Central memory CD8-positive, alpha-beta T cell (primary cell): ENCODE measurements around the gene RASGEF1B.
"Not testable (repeated sequence)": the region's sequence is repeated elsewhere in the genome, so short reads cannot be mapped to it uniquely, and the experiment has no call there.

Experiments
- ATAC-seq: fragments of 150-1000 bp; cut with Tn5 transposase; replicated peaks from 2 replicates; pipeline ENCODE4 v1.10.0; 2022; ENCODE audit warnings: mild to moderate bottlenecking, moderate FRiP score, moderate number of reproducible peaks; ENCODE audit not compliant: poor library complexity, severe bottlenecking; ENCODE audit errors: extremely low read depth
- DNase-seq, 2 donors: peaks; one replicate each; pipeline ENCODE4 v3.0.0; 2021; ENCODE audit warnings: low spot score in 2 of 2
- H3K27ac Mint-ChIP-seq: one replicate; pipeline ENCODE4 v1.8.0; 2022; ENCODE audit warnings: low read depth, mild to moderate bottlenecking, moderate library complexity, mixed read lengths
- H3K27me3 Mint-ChIP-seq: one replicate; pipeline ENCODE4 v1.8.0; 2022; ENCODE audit warnings: mixed read lengths
- H3K36me3 Mint-ChIP-seq: one replicate; pipeline ENCODE4 v1.8.0; 2022; ENCODE audit warnings: mild to moderate bottlenecking, moderate library complexity, mixed read lengths; ENCODE audit not compliant: insufficient read depth
- H3K4me1 Mint-ChIP-seq: one replicate; pipeline ENCODE4 v1.8.0; 2022; ENCODE audit warnings: mixed read lengths
- H3K4me3 Mint-ChIP-seq: one replicate; pipeline ENCODE4 v1.8.0; 2022; ENCODE audit warnings: mild to moderate bottlenecking, moderate library complexity, mixed read lengths
- H3K9me3 Mint-ChIP-seq: one replicate; pipeline ENCODE4 v1.8.0; 2022; ENCODE audit warnings: mixed read lengths

Gene RASGEF1B

DNA sequence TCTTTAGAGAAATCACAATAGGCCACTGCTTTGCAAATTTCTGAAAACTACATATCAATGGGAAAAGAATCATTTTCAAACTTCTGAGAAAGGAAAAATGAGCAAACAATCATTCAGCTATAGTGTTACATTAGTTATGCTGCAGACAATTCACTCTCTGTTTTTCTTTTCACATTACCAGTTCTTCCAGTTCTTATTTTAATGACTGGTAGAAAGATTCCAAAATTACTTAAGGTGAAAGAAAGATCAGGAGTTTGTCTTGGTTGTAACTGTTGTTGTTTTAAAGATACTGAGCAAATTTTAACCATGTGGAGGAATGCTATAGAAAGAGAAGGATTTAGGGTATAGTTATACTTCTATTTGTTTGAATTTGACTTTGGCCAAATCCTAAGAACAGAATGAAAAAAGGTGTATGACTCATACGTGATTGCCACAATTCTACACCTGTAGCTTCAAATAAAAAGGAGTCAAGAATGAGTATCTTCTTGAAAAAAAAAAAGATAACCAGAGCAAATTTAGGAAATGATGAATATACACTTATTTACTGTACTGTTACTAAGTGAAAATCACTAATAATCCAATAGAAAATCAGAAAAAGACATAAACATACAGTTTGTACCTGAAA, 21.0 kb upstream of the RASGEF1B start:
- peaks cover 6% of the 10 kb centered on the region for H3K9me3 Mint-ChIP-seq

DNA sequence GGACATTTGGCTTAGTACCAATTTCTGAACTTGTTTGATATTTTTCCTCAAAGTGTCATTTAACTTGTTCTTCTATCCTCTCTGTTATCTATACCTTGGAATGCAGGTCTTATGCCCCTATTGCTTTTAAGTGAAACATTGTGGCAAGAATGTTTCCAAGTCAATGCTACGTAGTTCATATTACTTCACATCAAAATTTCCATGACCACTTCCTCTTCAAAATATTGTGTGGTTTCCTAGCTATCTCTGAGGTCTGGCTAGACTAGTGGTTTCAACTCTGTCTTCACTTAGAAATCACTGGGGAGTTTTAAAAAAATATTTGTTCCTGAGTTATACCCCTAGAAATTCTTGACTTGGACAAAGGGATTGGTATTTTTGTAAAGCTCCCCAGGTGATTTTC, 20.2 kb upstream of the RASGEF1B start:
- peak; percentile 93 for ATAC-seq
- Mint-ChIP-seq H3K36me3 (peaks cover 6% of the 10 kb centered on the region), H3K27ac (peak overlapping the region; percentile 95), H3K9me3 (peaks cover 6% of the 10 kb centered on the region), H3K4me3 (peak overlapping the region; percentile 60), H3K4me1 (peaks cover 45% of the 10 kb centered on the region), H3K27me3 (no peaks in the 10 kb centered on the region)
- no peak for DNase-seq

More for the DNA sequence above, 21.0 kb upstream of the RASGEF1B start:
- Mint-ChIP-seq H3K36me3 (peaks cover 6% of the 10 kb centered on the region), H3K4me3 (peak overlapping the region; percentile 56), H3K27me3 (no peaks in the 10 kb centered on the region), H3K27ac (peak overlapping the region; percentile 95), H3K4me1 (peaks cover 45% of the 10 kb centered on the region)
- DNase-seq (no peak), ATAC-seq (no peak)

DNA sequence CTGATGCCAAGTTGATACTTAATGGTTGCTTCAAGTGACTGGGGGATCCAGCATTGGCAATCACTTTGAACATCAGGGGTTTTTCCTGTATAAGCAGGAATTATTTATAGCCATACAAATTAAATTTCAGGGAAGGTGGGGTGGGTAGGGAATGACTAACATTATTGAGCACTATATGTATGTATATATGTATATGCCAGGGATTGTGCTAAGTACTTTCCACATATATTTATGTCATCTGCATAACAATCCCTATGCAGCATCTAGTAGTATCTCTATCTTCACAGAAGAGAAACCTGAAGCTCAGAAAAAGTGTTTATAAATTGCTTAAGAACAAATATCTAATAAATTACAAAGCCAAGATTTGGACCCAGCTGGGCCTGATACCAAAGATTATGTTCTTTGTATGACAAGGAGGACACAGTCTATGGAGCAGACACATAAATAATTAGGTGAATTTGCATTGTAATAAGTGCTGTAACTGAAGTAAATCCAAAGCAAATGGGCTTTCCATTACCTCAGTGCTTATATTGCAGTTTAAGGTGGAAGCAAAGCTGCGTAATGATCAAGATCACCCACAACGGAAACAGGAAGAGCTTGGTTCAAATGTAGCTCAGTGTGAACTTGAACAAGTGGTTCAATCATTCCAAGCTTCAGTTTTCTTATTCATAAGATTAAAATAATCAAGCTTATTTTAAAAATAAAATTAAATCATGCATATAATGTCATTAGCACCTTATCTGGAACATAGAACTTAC, 18.9 kb upstream of the RASGEF1B start:
- H3K27ac Mint-ChIP-seq = peak overlapping the region; percentile 95
- peaks cover 45% of the 10 kb centered on the region for H3K4me1 Mint-ChIP-seq
- peak overlapping the region; percentile 46 for H3K4me3 Mint-ChIP-seq
- DNase-seq (no peak), ATAC-seq (peak; percentile 31)
- no peaks in the 10 kb centered on the region for H3K27me3 Mint-ChIP-seq
- peaks cover 6% of the 10 kb centered on the region for H3K36me3 Mint-ChIP-seq
- peaks cover 6% of the 10 kb centered on the region for H3K9me3 Mint-ChIP-seq

DNA sequence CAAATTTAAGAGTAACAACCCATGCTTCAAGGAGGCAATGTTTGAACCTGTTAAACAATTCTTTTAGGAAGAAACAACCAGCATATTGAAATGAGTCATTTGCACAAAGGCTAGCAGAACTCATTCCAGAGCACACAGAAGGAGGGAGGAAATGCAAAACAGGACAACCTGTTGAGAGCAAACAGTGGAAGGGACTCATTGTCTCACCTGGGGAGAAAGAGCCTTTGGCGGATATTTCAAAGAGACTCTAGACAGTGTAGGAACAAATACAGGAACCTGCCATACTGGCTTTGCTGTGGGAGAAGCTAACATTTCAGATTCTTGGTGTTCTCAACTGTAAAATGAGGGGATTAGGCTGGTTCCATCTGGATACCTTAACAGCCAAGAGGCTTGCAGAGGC, 14.8 kb upstream of the RASGEF1B start:
- ATAC-seq (no peak), DNase-seq (no peak)
- Mint-ChIP-seq H3K4me1 (peaks cover 12% of the 10 kb centered on the region), H3K36me3 (no peaks in the 10 kb centered on the region), H3K9me3 (no peaks in the 10 kb centered on the region), H3K27me3 (no peaks in the 10 kb centered on the region), H3K27ac (no peak overlapping the region), H3K4me3 (no peak overlapping the region)

DNA sequence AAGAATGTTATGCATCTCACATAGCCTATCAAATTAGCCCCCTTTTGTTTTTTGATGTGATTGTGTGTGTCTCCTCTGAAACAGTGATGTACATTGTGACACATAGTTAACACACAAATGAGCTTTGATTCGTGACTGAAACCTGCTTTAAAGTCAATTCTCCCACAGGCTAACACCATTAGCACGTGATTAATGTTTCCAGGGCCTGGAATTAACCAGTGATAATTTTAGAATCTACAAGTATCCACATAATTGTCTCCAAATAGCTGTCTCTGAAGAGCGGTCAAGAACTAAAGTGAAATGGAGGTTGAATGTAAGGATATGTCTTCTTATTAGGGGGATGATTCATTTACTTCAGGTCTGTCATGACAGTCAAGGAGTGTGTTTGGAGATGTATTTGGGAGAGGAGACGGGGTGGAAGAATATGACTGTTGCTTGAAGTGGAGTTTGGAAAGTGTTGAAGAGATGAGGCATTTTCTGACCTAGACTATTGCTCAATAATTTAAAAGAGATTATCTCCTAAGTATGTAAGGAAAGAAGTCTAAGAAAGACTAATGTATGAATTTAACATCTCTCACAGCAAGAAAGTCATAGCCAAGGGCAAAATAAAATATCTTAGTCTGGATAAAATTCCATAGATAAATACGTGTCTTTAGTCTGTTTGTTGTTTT, 13.7 kb upstream of the RASGEF1B start:
- ATAC-seq (no peak), DNase-seq (no peak)
- Mint-ChIP-seq H3K27me3 (no peaks in the 10 kb centered on the region), H3K36me3 (no peaks in the 10 kb centered on the region), H3K9me3 (no peaks in the 10 kb centered on the region), H3K27ac (no peak overlapping the region), H3K4me1 (peaks cover 6% of the 10 kb centered on the region), H3K4me3 (no peak overlapping the region)

DNA sequence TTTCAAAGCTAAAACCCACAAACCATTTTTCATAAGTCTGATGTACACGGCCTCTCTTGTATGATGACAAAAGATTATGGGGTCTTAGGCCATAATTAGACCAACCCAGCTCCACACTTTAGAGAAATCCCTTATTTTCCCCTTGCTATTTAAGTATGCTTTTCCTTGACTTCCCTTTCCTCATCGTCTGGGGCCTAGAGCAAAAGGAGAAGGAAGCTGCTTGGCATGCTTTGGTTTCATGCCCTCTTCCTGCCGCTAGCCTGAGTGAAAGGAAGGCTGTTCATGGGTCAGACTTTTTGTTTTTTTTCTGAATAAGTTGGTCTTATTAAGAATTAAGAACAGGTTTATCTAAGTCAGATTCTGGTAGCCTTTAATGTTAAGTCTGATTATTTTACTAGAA, 10.6 kb upstream of the RASGEF1B start:
- no peaks in the 10 kb centered on the region for H3K9me3 Mint-ChIP-seq
- no peaks in the 10 kb centered on the region for H3K36me3 Mint-ChIP-seq
- no peak overlapping the region for H3K27ac Mint-ChIP-seq
- ATAC-seq = no peak
- no peaks in the 10 kb centered on the region for H3K4me1 Mint-ChIP-seq
- H3K4me3 Mint-ChIP-seq = no peak overlapping the region
- H3K27me3 Mint-ChIP-seq = no peaks in the 10 kb centered on the region
- DNase-seq = no peak

DNA sequence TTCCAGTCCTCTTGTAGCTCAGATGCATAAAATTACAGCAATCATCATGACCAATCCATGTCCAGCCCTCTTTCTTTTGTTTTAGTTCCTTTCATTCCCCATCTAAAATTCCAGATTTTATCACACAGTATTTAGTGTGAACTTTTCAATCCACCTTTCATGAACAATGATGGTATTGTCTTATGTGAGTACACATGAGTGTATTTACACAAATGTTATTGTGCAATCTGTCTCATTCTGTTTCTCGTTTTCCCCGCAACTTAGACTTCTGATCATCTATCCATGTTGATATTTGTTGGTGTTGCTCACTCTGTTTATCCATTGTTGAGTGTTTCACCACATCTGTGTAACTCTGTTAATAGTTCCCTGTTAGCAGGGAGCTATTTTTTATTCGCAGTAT, 9.4 kb upstream of the RASGEF1B start:
- Mint-ChIP-seq H3K4me3 (no peak overlapping the region), H3K27me3 (no peaks in the 10 kb centered on the region)

DNA sequence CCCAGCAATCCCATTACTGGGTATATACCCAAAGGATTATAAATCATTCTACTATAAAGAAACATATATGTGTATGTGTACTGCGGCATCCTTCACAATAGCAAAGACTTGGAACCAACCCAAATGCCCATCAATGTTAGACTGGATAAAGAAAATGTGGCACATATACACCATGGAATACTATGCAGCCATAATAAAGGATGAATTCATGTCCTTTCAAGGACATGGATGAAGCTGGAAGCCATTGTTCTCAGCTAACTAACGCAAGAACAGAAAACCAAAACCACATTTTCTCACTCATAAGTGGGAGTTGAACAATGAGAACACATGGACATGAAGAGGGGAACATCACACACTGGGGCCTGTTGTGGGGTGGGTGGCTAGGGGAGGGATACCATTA, 7.9 kb upstream of the RASGEF1B start:
- not testable (repeated sequence) for H3K9me3 Mint-ChIP-seq, H3K4me1 Mint-ChIP-seq, DNase-seq, H3K36me3 Mint-ChIP-seq, ATAC-seq, H3K27me3 Mint-ChIP-seq, H3K4me3 Mint-ChIP-seq, H3K27ac Mint-ChIP-seq

More for the DNA sequence above, 9.4 kb upstream of the RASGEF1B start:
- DNase-seq = no peak
- Mint-ChIP-seq H3K9me3 (no peaks in the 10 kb centered on the region), H3K4me1 (no peaks in the 10 kb centered on the region), H3K36me3 (peaks cover 2% of the 10 kb centered on the region), H3K27ac (no peak overlapping the region)
- no peak for ATAC-seq

DNA sequence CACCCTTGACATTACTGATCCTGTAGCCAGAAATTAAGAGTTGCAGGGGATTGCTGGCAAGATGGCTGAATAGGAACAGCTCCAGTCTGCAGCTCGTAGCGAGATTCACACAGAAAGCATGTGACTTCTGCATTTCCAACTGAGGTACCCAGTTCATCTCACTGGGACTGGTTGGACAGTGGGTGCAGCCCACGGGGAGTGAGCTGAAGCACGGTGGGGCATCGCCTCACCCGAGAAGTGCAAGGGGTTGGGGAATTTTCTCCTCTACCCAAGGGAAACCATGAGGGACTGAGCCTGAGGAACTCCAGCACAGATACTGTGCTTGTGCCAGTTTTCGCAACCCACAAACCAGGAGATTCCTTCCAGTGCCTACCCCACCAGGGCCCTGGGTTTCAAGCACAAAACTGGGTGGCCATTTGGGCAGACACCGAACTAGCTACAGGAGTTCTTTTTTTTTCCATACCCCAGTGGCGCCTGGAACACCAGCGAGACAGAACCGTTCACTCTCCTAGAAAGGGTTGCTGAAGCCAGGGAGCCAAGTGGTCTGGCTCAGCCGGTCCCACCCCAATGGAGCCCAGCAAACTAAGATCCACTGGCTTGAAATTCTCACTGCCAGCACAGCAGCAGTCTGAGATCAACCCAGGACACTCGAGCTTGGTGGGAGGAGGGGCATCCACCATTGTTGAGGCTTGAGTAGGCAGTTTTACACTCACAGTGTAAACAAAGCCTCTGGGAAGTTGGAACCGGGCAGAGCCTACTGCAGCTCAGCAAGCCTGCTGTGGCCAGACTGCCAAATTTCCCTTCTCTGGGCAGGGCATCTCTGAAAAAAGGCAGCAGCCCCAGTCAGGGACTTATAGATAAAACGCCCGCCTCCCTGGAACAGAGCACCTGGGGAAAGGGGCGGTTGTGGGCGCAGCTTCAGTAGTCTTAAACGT, 1.9 kb upstream of the RASGEF1B start:
- ATAC-seq, H3K27me3 Mint-ChIP-seq: not testable (repeated sequence)

DNA sequence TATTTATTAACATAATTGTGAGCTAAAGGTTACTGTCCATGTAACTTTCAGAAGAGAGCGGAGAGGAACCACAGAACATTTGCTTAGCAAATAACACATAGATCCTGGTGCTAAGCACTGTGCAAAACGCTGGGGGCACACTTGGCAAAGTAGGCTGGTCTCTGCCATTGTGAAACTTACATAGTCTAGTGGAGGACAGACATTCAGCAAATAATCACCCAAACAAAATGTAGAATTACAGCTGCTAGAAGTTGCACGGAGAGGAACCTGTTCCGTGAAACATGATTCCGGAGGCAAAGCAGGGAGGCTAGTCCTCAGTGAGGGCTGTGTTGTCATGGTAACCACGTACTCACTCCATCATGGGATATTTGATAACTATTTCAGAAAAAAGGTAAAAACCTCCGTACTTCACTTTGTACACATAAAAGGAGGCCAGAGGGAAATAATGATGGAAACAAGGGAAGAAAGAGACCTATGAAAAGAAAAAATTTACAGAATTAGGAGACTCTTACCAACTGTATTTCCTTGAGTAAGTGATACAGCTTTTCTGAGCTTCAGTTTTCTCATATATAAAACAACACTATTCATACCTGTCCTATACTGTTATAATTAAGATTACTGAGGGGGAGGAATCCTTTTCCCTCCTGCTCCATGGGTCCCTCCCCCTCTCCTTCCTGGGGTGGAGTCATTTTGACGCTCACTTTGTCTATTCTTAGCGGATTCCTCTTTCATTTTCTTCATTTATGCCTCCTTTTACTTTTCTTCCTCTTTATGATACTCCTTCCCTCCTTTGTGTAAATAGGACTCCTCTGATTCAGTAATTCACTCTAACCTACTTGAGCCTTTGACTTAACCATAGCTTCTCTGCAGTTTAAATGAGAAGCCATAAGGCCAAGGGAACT, 825 bp upstream of the RASGEF1B start:
- Mint-ChIP-seq H3K9me3 (no peaks in the 10 kb centered on the region), H3K4me3 (peak overlapping the region; percentile 89), H3K27me3 (no peaks in the 10 kb centered on the region), H3K4me1 (peaks cover 41% of the 10 kb centered on the region), H3K36me3 (peaks cover 25% of the 10 kb centered on the region), H3K27ac (peak overlapping the region; percentile 87)
- peak; percentile 66 for ATAC-seq
- DNase-seq = no peak

More for the DNA sequence above, 1.9 kb upstream of the RASGEF1B start:
- Mint-ChIP-seq H3K4me3 (peak overlapping the region; percentile 89), H3K27ac (peak overlapping the region; percentile 87), H3K36me3 (peaks cover 25% of the 10 kb centered on the region), H3K4me1 (peaks cover 39% of the 10 kb centered on the region)
- DNase-seq, H3K9me3 Mint-ChIP-seq: not testable (repeated sequence)

DNA sequence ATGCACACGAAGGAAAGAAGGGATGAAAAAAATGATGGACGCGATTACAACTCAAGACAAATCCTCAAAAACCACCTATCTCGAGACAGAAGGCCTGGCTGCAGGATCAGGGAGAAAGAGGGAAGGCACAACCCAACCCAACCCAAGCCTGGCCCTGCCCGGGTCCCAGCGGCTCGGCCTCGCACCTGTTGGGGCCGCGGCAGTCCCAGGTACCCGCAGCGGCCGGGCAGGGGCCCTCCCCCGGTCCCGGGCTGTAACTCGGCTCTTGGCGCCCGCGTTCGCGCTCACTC, 464 bp downstream of the RASGEF1B start:
- Mint-ChIP-seq H3K4me1 (peaks cover 45% of the 10 kb centered on the region), H3K4me3 (peak overlapping the region; percentile 89), H3K9me3 (no peaks in the 10 kb centered on the region), H3K36me3 (peaks cover 25% of the 10 kb centered on the region), H3K27ac (peak overlapping the region; percentile 87), H3K27me3 (no peaks in the 10 kb centered on the region)
- ATAC-seq (no peak), DNase-seq (no peak)
